HL-60/S4 treated with phorbol 12-myristate 13-acetate at 8.2 ng/mL for 4 days and 3 days (cell line): ENCODE data around the gene LFNG.

Experiments used
- in situ Hi-C: fragments of 300-500 bp; cut with MboI; formaldehyde crosslinking; loops from 2 replicates; pipeline ENCODE4 v1.15.0; 2022; ENCODE audit warnings: low sequenced_read_pairs

LFNG gene

DNA sequence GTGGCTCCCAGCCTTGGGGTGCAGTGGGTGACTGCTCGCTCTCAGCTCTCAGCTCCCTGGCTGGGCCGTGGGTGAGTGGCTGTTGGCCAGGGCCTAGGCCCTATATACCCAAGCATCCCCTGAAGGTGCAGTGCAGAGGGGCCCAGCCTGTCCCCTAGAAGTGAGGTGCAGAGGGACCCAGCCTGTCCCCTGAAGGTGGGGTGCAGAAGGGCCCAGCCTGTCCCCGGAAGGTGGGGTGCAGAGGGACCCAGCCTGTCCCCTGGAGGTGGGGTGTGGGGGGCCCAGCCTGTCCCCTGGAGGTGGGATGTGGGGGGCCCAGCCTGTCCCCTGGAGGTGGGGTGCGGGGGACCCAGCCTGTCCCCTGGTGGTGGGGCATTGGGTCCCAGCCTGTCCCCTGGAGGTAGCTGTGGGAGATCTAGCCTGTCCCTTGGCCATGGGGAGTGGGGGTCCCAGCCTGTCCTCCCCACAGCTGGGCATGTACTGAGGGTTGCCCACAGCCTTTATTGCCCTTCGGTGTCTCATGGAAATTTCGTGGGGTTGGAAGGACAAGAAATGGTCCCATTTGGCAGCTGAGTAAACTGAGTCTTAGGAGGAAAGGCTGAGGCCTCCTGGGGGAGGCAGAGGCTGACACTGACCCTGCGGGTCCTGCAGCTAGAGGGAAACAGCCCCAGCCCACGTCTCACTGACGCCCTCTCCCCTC, 17.5 kb upstream of the LFNG start:
- in situ Hi-C loops = no loop called here

DNA sequence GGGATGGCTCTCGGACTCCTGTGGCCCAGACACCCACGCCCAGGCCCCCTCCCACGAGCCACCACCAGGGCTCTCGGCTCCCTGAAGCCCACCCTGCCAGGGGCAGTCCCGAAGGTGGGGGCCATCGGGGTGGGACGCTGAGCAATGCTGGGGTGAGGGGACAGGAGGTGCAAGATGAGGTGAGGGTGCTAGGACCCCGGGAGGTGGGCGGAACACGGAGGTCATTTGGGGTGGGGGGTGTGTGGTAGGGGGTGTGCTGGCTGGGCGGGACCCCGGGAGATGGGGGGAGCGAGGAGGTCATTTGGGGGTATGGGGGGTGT, 17.0 kb upstream of the LFNG start:
- in situ Hi-C loops = no loop called here

DNA sequence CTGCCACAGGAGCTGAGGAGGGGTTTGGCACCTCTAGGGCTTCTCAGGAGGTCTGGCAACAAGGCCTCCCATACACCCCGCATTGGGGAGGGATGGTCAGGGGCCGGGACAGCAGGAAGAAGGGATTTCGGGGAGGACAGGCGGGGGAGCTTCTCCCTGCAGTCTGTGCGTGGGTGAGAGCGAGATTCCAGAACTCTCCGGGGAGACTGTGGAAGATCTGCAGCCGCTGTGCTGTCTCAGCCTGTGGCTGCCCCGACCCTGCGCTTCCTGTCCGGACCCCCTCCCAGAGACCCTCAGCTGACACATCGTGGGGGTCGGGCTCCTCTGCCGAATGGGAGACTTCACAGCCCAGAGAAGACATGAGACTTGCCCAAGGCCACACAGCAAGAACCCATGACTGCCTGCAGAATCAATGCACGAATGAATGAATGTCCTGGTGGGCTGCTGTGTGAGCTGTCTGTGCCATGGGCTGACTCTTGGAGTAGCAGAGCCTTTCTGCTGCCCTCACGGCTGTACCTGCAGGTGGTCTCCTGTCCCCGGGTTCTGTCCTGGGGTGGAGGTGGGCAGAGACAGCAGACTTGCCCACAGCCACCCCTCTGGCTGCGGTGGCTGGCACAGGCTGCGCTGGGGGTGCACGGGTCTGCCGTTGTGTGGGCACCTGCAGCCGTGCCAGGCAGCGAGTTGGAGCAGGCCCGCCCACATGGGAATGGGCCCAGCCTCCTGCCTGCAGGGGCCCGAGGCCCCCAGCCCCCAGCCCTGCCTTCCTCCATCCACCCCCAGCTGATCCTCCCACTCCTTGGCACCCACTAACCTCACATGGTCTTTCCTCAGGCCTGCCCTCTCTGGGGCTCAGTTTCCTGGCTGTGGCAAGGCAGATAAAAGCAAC, 16.3 kb upstream of the LFNG start:
- in situ Hi-C loops = no loop called here

DNA sequence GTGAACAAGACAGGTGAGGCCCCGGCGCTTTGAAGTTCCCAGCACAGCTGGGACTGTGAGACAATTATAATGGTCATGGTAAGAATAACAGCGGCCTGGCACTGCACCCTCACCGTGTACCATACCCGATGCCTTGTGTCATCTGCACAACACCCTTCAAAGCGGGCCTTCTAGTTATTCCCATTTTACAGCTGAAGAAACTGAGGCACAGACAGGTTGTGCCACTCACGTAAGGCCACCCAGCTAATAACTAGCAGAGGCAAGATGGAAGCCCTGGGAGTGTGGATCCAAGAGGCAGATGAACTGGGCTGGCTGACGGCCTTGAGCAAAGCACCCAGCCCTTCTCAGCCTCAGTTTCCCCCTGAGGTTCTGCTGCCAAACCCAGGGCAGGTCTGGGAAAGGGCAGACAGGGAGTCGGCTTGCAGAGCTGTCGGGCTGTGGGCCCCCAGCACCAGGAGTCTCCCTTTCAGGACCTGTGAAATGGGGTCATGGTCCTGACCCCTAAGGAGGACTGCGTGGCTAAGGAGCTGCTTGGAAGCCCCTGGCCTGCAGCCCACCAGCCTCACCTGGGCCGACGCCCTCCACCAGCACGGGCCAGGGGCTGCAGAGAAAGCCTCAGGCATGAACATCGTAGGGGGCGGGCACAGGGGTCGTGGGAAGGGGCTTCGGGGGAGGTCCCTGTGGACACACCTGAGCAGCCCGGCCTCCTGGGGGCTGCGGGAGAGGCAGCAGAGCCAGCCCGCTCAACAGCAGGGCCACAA, 15.3 kb upstream of the LFNG start:
- in situ Hi-C loops = no loop called here

DNA sequence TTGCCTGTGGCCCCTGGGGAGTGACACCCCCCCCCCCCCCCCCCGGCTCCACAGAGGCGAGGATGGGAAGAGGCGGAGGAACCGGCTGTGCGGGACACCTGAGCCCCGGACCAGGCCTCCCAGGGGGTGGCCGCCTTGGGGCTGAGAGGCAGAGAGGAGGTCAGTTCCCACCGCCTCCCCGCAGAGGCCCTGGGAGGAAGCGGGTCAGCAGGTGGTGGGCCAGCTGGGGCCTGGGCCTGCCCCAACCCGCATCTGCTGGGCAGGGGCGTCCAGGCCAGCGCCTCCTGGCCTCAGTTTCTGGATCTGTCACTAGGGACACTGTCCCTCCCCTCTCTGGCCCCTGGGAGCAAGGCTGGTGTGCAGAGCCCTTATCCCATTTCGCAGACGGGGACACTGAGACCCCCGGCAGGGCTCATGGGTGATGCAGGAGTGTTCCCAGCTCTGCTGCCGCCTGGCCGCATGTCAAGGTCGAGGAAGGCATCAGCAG, 14.6 kb upstream of the LFNG start:
- in situ Hi-C loops = no loop called here

DNA sequence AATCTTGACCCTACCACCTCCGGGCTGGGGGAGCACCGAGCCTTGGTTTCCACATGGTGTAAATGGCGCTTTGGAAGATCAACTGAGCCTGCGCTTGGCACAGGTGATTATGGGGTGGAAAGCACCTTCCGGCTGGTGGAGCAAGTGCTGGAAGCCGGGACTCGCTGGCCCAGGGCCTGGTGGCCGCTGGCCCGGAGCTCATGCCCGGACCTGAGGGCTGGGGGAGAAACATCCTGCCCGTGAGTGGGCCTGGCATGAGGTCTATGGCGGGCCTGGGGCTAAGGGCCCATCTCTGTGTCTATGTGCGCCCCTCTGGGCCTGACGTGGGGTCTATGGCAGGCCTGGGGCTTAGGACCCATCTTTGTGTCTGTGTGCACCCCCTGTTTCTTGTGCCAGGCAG, 14.2 kb upstream of the LFNG start:
- in situ Hi-C loops = no loop called here

DNA sequence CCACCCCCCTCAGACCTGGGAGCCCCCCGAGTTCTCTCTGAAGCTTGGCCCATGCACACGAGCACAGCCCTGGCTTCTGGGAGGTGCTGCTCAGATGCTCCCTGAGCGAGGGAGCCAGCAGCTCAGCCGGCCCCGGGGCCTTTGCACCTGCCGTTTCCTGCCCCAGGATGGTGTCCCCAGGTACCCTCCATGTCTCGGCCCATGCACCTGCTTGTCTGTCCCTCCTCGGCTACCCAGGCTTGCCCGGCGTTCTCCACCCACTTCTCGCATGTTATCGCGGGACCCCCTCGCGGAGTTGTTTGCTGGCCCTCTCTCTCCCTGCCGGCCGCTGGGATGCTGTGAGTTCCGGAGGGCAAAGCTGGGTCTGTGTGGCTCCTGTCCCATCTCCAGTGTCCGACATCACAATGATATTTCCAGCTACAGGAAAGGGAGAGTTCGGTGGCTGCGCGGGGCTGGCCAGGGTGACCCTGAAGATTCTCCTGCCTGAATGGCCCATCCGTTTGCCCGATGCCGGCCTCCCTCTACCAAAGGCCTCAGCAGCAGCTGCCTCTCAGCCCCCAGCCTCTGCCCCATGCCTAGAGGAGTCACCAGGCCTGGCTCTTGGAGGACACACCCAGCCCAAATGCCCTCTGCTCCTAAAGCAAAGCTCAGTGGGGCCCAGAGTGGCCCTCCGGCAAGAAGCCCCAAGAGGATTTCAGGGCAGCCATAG, 12.2 kb upstream of the LFNG start:
- in situ Hi-C loops = no loop called here

DNA sequence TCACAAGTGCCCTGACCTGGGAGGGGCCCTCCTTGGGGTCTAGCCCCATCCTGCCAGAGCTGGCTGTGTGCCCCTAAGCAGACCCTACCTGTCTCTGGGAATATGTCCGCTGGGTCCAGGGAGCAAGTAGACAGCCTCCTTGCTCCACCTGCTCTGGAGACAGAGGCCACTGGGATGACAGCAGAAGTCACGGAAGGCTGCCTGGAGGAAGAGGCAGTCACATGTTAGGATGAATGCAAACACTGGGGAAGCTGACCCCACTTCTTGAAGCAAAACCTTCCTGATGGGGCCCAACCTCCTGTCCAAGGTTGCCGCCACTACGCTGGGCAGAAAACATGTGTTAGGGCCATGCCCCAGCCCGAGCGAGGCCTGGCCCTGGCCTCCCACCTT, 11.7 kb upstream of the LFNG start:
- in situ Hi-C loops = no loop called here

DNA sequence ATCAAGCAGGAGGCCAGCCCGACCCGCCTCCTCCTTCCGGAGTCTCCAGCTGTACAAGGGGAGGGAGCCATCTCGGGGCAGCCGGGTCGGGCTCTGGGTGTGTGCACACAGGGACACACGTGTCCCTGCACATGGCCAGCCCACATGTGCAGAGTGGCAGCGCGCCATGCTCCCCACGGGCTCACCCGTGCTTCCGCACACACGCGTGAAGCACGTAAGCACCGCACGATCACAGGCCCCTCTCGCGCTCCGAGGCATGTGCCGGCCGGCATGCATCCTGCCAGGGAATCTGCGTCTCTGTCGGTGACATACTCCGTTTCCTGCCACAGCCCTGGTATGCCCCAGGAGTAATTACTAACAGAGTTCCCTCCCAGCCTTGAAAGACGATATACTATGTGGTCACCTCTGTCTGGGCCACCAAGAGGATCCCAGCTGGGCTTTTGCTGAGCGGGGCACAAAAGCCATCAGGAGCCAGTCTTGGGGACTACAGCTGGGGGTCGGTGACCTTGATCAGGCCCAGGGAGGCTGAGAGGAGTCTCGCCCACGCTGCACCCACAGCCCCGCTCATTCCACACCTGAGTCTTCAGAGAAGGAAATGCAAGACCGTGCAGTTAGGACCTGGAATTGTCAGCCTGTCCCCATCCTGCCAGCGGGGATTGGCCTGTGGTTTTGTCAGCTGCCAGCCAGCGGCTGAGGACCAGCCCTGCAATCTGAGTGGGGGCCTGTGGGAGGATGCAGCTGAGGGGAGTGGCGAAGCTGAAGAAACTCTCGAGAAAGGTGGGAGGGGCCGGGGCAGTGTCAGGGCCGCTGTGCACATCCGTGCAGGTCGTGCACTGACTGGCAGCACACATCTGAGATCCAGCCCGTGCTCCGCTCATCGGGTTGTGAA, 11.0 kb upstream of the LFNG start:
- in situ Hi-C loops = no loop called here

DNA sequence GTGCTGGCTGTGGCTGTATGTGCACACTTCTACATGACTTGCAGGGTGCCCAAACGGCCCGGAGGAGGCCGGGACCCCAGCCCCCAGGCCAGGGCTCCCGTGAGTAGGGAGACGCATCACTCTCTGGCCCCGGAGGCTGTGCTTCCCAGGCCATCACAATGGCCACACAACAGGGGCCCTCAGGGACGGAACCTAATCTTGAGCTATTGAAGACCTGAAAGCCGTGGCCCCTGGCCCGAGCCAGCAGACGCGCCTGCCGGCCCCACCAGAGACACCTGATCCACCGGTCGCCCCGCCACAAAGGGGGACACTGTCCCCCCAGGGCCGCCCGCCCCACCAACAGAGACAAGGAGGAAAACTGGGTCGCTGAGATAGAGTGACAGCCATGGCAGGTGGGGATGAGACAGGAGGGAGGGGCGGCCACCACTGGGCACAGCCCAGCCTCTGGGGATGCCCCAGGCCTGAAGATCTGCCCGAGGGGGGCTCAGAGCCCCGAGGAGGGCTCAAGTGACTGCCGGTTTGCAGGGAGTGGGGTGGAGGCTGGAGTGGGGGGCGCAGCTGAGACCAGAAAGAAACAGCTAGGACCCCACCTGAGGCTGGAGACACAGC, 10.2 kb upstream of the LFNG start:
- in situ Hi-C loops = no loop called here

DNA sequence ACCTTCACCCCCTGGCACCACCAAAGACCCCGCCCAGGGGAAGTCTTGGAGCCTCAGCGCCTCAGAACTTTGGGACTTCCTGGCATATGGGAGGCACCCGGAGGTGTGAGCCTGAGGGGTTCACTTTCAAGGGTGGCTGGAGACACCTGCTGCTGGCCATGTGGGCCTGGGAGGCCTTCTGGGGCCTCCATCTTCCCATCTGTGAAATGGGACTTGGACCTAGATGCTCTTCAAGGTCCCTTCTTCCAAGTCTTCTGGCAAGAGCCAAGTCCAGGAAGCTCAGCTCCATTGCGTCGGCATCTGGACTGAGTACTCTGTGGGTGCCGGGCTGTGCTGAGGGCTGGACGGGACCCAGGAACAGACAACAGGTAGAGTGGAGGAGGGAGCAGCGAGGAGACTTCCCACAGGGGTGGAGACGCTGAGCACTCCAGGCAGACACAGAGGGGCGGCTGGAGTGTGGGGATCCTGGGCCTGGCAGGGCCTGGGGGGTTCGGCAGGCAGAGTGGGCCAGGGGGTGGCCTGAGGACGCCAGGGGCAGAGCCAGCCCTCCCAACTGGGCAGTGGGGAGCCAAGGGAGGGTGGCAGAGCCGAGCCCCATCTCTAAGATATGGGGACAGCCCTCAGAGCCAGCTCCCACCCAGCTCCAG, 9.3 kb upstream of the LFNG start:
- in situ Hi-C loops = no loop called here

DNA sequence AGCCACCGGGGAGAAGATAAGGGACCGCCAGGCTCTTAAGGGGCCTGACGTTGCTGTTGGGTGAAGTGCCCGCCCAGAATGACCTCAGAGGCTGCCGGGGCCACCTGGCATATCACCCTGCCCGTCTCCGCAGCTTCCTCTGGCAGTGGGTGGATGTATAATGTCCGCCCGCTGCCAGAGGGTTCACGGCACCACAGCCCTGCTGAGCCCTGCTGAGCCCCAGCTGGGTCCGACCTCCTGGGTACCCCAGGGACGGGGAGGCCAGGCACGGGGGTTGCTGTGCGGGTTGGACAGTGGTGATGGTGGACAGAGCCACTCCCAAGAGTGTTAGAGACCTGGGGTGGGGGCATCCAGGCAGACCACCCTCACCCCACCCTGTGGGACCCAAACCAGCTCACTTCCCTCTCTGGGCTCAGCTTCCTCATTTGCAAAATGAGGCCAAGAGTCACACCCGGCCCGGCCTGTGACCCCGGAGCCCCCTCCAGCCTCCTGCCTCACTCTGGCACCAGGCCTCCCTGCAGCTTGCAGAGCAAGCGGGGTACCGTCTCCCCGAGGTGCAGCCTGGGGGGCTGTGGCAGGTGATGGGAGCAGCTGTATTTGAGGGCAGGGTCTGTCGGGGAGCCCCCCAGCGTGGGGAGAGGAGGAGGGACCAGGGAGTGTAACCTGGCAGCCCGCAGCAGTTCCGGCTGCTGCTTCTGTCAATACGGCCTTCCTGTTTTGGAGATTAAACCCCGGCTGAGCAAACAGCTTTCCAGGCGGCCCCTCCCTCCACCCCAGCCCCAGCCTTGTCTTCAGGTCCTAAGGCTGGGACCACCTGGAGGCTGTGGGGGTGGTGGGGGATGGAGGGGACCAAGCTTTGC, 8.4 kb upstream of the LFNG start:
- in situ Hi-C loops = no loop called here

DNA sequence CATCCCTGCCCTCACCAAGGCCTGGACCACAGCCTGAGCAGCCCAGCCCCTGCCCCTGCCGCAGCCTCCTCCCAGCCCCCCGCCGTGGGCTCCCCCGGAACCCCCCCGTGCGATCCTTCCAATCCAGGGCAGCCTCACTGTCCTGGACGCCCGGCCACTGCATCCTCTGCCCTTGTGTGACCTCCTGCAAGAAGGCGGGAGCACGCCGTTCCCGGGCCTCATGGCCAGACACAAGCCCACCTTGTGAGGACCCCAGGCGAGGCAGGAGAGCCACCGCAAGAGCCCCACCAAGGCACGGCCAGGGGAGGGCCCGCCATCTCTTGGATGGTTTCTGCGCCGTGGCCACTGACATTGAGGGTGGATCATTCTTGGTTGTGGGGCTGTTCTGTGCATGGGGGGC, 7.8 kb upstream of the LFNG start:
- in situ Hi-C loops = no loop called here

DNA sequence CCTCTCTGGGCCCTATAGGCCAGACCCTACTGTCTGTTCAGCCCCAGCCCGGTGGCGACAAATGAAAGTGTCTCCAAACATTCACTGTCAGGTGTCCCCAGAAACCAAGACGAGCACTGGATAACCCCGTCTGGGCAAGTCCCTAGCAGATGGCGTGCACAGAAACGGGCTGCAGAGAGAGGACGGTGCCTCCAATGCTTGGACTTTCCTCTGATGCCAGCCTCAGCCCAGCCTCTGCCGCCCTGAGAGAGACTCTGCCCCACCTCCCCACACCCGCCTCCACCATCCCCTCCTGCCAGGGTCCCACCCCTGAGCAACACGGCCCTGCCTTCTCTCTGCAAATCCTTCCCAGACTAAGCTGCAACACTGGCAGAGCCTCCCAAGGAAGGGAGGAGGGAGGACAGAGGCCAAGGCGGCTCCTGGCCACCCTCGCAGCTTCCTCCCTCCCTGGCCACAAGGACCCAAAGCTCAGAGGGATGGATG, 7.4 kb upstream of the LFNG start:
- in situ Hi-C loops = no loop called here

DNA sequence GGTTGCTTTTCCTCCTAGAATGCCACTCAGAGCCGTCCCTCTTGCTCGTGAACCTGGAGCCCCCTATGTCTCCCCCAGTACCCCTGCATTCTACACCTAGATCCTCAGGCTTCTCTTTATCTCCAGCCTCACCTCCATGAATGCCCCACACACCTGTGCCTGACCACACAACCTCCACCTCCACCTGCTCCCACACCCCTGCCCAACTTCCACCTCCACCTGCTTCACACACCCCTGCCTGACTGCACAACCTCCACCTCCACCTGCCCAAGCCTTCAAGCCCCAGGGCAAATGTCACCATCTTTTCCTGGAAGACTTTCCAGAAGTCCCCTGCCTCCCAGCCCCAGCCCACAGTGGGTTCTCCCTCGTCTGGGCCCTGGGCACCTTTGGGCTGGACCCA, 6.9 kb upstream of the LFNG start:
- in situ Hi-C loops = no loop called here

DNA sequence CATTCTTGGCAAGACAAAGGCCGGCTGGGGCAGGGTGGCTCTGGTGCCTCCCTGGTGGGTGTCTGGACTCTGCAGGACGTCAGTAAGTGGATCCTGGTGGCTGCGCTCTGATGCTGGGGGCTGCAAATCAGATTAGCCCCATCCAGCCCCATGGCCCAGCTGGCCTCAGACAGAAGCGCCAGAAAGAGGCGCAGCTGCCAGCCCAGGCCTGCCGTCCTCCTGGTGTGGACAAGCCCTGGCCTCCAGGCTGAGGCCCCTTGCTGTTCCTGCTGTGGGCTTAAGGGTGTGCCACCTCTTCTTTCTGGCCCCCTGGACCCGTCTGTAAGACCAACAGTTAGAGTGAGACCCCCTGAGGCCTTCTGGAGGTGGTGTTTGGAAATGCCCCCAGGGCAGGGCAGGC, 5.9 kb upstream of the LFNG start:
- in situ Hi-C loops = no loop called here

DNA sequence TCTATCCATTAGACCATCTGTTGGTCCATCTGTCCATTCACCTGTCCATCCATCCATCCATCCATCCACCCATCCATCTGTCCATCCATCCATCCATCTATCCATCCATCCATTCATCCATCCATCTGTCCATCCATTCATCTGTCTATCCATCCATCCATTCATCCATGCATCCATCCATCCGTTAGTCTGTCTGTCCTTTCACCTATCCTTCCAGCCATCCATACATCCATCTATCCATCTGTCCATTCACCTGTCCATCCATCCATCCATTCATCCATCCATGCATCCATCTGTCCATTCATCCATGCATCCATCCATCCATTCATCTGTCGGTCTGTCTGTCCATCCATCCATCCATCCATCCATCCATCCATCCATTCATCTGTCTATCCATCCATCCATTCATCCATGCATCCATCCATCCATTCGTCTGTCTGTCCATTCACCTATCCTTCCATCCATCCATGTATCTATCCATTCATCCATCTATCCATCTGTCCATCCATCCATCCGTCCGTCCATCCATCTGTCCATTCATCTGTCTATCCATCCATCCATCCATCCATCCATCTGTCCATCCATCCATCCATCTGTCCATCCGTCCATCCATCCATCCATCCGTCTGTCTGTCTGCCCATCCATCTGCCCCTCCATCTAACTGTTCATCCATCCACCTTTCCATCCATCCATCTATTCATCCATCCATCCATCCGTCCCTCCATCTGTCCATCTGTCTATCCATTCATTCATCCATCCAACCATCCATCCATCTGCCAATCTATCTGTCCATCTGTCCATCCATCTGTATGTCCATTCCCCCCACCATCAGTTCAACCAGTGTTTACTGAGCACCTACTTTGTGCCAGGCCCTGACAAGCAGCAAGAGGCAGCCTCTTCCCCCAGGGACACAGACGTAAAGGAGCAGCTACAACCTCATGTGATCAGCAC, 4.8 kb upstream of the LFNG start:
- in situ Hi-C loops = no loop called here
